ENCODE measurements around the gene SRGAP1. TPM values are rescaled to one million over a fixed set of nuclear protein-coding genes. Genes with fewer than 3 reads are reported as not detected.

SRGAP1 gene
- total and polyA plus RNA-seq, 2 of the 13 experiments (the other 11 are each of a cell fraction or from before 2014, with no cell fraction given): 1.6 to 3.4 TPM

DNA sequence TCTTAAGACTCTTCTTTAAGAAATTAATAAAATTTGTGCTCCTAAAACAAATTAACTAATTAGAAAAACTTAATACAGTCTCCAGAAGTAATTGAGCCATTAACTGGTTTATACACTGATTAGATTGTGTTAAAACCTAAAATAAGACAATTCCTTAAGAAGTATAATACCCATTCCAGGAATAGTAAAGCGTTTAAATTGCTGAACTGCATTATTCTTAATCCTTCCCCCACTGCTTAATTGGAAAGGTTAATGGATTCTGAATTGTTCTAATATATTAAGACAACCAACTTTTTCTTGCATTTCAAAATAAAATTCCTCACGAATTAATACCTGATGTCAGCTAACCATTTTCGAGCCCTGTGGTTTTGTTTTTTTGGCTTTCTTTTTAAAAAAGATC lies 249.2 kb downstream of the SRGAP1 start:
- ATAC-seq (no peak), DNase-seq (ENCODE audit: low spot score) (no peak), FAIRE-seq (no peak)
- no peaks in the 10 kb centered on the region for H3K79me2 ChIP-seq (ENCODE audit: insufficient read depth, low read length)
- H2AFZ ChIP-seq (ENCODE audit: low read length): no peak overlapping the region
- no peak overlapping the region for H3K4me3 ChIP-seq (replicated peaks in 1 of 3; ENCODE audit: insufficient read depth in 1 of 3, low read depth in 2 of 3, low read length in 3 of 3)
- in situ Hi-C loops (cut with HindIII; ENCODE audit: extremely low pct_ligation_motif_present, low pct_unique_long_range_greater_than_20kb) (no loop called here), intact Hi-C loops (cut with micrococcal nuclease; ENCODE audit: unreplicated experiment) (no loop called here)
- H3K27me3 ChIP-seq (ENCODE audit: control insufficient read depth in 1 of 2, insufficient read depth in 2 of 2, low read length in 2 of 2): no peaks in the 10 kb centered on the region
- no peaks in the 10 kb centered on the region for H4K20me1 ChIP-seq (ENCODE audit: insufficient read depth, low read length)
- CTCF ChIA-PET (ENCODE audit: low intra/inter-chr PET ratio, low total read pairs): no interaction called here
- H3K27ac ChIP-seq (ENCODE audit: extremely low read length, insufficient read depth, low read length): no peak overlapping the region
- 91% methylated on average over 3 of the region's 3 CpGs for WGBS (ENCODE audit: low lambda C conversion rate)
- no peak overlapping the region for H3K4me2 ChIP-seq (ENCODE audit: low read depth, low read length)
- peaks cover 0 to 8% of the 10 kb centered on the region in 2 experiments; a peak in 2 of 5 replicates for H3K36me3 ChIP-seq (replicated peaks in 1 of 2; ENCODE audit: control insufficient read depth in 1 of 2, insufficient read depth in 2 of 2, low read length in 2 of 2)
- POLR2A ChIA-PET: no interaction called here
- no TSS peak for BruUV-seq (replicated peaks)
- no peak overlapping the region for H3K9ac ChIP-seq (ENCODE audit: insufficient read depth, low read depth, low read length)
- no peaks in the 10 kb centered on the region for H3K9me3 ChIP-seq (ENCODE audit: low read length)
- H3K4me1 ChIP-seq (ENCODE audit: insufficient read depth, low read length): no peaks in the 10 kb centered on the region
- TF ChIP-seq ZBTB40 (IDR thresholded peaks at IDR 0.05) (no peak), ZBTB40 (CRISPR knock-in tag; IDR thresholded peaks at IDR 0.05) (no peak), ASH2L (IDR thresholded peaks at IDR 0.05; ENCODE audit: insufficient read length, low read depth, low read length) (no peak), ZNF10 (CRISPR knock-in tag; IDR thresholded peaks at IDR 0.05; ENCODE audit: borderline replicate concordance, low read depth) (no peak), MYC (CRISPR knock-in tag; IDR thresholded peaks at IDR 0.05; ENCODE audit: borderline replicate concordance) (no peak), ZNF484 (CRISPR knock-in tag; IDR thresholded peaks at IDR 0.05; ENCODE audit: borderline replicate concordance, low read depth) (no peak), ZNF629 (CRISPR knock-in tag; conservative IDR thresholded peaks at IDR 0.05) (no peak)
- TF ChIP-seq, protein P1, sequence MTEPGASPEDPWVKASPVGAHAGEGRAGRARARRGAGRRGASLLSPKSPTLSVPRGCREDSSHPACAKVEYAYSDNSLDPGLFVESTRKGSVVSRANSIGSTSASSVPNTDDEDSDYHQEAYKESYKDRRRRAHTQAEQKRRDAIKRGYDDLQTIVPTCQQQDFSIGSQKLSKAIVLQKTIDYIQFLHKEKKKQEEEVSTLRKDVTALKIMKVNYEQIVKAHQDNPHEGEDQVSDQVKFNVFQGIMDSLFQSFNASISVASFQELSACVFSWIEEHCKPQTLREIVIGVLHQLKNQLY (CRISPR knock-in tag; IDR thresholded peaks at IDR 0.05): no peak
